IMR-90 (cell line): ENCODE results near the gene HOXA5.

Experiments used
- CEBPB ChIP-seq: IDR thresholded peaks from 2 replicates; pipeline ENCODE4 v1.6.1; 2012; ENCODE audit warnings: low read depth, low read length, improper control_type of control experiment
- MAFK ChIP-seq: IDR thresholded peaks from 2 replicates; pipeline ENCODE4 v1.6.1; 2012; ENCODE audit warnings: low read depth, low read length, improper control_type of control experiment
- POLR2A ChIP-seq: IDR thresholded peaks from 2 replicates; pipeline ENCODE4 v1.6.1; 2012; ENCODE audit warnings: mild to moderate bottlenecking, low read depth, low read length
- TF ChIP-seq, protein P1 (sequence below): conservative IDR thresholded peaks from 2 replicates; pipeline ENCODE4 v1.5.1; 2012; ENCODE audit warnings: mild to moderate bottlenecking, low read depth, low read length, improper control_type of control experiment

DNA sequence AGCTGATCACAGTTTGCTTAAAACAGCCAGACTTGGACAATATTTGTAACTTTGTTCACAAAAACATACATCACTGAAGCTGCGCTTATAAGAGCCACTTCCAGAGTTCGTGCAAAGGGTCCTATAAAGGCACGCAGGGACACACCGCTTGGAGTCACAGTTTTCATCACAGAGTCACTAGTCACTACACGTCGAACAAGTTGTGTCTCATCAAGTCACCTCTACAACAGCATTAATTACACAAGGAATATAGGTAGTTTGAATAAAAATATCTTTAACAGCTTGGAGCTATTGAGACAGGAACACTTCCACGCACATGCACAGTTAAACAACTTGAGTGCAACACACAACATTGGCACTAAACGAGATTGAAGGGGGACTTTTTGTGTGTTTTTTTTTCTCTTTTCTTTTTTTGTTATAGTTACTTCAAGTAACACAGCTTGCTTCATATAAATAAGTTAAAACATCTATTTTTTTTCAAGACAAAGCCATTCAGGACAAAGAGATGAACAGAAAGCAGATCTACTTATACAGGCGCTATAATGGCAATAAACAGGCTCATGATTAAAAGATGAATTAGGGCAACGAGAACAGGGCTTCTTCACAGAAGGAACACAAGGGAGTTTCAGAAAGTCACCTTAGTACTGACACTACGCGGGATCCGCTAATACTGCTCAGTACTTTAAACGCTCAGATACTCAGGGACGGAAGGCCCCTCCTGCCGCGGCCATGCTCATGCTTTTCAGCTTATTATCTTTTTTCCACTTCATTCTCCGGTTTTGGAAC lies 2.2 kb downstream of the HOXA5 start:
- TF ChIP-seq, protein P1, sequence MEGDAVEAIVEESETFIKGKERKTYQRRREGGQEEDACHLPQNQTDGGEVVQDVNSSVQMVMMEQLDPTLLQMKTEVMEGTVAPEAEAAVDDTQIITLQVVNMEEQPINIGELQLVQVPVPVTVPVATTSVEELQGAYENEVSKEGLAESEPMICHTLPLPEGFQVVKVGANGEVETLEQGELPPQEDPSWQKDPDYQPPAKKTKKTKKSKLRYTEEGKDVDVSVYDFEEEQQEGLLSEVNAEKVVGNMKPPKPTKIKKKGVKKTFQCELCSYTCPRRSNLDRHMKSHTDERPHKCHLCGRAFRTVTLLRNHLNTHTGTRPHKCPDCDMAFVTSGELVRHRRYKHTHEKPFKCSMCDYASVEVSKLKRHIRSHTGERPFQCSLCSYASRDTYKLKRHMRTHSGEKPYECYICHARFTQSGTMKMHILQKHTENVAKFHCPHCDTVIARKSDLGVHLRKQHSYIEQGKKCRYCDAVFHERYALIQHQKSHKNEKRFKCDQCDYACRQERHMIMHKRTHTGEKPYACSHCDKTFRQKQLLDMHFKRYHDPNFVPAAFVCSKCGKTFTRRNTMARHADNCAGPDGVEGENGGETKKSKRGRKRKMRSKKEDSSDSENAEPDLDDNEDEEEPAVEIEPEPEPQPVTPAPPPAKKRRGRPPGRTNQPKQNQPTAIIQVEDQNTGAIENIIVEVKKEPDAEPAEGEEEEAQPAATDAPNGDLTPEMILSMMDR, result no peak
- TF ChIP-seq POLR2A (no peak; the same call in 1 of the 2 replicates), MAFK (no peak), CEBPB (no peak)
